Fibroblast of peridontal ligament (primary cell): ENCODE measurements around the gene EPS8L3.
A peak's percentile ranks its signal among the peaks of the same experiment; 100 is the strongest.

Experiments
- DNase-seq: peaks from one replicate; pipeline ENCODE4 v3.0.0-alpha.2; 2010; ENCODE audit errors: extremely low read depth

EPS8L3 gene

DNA sequence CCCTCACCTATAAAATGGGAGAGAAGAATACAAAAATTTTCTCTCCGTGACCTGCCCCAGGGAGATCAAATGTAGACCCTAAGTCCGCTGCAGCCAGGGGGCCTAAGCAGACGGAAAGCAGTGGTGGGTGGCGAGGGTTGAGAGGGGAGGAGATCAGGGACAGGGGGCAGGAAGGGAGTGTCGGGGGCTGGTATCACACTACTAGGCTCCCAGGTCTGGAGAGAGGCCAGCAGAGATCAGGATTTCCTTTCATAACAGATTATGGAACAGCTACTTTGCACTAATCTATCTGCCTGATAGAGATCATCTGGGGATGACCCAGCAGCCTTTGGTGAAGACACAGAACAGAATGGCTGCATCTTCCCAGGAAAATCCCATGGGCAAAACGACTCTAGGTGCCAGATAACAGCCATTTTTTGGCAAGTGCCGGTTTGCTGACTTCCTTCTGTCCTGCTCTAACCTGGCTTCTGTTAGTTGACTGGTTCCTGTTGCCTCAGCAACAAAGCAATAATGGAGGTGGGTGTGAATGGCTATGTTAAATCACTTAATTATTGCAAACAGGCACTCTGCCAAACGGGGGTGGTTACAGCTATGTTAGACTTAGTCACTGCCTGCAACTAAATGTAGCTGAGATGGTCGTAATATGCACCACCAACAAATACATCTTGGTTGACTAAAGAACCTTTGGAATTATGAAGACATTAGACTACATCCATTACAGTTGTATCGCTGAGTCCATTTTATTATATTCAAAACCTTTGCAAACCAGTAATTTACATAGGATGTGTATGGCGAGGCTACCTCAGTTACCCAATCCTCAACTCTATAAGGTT lies 30.0 kb upstream of the EPS8L3 start:
- DNase-seq = peak; percentile 68

DNA sequence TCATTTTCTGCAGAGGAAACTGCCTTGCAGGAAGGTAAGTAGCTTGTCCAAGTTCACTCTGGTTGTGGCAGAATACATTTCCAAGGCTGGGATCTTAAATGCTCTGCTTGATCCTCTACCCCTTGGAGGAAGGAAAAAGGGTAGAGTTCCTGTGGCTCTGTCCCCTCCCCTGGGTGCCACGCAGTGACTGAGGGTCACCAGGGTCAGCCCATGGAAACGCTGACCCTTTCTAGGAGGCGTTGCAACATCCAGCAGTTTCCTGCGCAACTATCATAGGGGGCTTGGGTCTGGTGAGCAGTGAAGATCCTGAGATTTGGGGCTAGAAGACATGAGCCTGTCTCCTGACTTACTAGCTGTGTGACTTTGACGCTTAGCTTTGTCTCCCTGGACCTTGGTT lies 29.4 kb upstream of the EPS8L3 start:
- no peak for DNase-seq

DNA sequence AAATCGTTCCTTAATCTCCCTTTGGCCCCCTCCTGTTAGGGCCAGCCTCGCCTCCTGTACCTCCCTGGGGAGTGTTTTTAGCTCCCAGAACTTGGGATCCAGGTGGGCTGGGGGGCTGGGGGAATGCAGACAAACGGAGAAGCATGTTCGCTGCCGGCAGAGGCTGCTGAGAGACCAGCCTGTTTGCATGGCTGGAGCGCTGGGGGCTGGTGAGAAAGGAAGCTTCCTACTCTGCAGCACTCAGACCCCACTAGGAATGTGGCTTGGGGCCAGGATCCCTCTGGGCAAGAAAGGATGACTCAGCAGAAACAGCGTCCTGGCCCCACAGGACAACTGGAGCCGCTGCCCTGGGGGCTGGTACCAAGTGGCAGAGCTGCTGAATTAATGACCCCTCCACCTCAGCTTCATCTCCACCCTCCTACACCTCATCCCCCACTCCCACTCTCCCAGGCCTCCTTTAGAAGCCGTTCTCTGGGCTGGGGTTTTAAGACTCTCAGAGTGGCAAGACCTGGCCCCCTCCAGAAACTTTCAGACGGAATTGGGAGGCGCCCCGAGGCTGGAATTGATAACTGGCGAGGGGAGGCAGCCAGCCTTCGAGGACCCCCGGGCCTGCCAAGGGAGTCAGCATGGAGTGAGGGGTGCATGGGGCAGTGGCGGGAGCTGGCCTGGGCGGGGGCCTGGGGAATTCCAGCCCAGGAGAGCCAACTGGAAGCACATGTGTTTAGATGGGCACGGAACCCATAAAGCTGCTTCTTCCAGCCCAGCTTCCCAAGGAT lies 28.5 kb upstream of the EPS8L3 start:
- DNase-seq = peak; percentile 90

DNA sequence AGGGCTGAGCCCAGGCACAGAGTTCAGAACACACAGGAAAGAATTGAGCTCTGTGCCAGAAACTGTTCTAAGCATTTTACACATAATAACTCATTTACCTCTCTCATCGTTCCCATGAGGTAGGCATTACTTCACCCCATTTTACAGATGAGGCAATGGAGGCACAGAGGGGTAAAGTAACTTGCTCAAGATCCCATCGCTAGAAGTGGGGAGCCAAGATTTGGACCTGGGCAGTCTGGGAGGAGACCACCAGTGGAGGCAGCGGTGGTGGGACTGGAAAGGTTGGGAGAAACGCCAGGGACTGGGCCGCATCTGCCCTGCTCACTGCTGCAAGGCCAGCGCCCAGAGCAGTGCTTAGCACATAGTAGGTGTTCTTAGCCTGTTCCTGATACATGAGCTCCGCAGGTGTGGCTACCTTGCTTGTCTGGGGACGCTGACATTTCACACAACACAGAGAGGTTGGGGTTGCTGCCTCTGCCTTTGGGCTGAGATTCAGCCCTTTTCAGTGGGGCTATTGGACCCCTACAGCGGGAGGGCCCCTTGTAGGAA lies 27.8 kb upstream of the EPS8L3 start:
- DNase-seq = no peak

DNA sequence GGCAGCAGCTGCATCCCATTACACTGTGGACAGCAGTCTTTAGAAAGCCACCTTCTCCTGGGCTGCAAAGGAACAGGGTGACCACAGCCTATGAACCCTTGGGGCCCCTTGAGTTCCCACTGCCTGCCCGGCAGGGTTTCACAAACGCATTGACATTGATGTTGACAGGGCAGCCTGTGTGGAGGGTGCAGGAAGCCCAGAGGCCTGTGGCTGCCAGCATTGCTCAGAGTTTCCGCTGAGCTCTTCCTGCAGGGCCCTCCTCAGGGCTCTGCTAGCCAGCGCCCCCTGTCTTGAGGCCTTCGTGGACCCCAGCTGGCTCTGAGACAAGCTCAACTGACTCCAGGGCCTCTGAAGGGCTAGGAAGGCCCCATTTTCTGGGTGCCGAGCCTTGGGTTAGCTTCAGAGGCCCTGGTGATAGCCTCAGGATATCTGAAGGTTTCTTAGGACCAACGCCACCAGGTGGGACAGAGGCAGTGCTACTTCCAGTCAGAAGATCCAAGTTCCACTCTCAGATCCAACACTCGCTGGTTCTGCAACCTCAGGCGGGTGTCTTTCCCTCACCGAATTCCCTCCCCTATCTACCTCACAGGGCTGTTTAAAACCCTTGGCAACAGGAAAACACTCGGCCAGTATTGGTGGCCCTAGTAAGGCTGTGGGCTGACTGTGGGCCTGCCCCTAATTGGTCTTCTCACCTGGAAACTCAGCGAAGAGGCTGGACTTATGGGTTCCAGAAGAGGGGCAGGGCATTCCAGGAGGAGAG lies 27.2 kb upstream of the EPS8L3 start:
- peak; percentile 31 for DNase-seq

DNA sequence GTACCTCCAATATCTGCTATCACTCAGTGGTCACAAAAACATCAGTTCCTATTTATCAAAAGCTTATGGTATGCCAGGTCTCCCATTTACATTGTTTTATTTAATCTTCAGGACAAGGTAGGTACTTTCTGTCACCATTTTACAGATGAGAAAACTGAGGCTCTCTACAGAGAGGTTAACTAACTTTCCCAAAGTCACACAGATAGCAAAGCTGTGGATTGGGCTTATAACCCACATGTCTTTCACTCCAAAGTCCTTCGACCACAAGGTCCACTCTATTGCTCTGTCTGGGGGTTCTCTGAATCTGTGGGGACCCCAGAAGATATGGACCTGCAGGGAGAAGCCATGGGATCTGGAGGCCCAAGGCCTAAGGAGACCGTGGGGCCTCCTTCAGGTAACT lies 26.6 kb upstream of the EPS8L3 start:
- no peak for DNase-seq

DNA sequence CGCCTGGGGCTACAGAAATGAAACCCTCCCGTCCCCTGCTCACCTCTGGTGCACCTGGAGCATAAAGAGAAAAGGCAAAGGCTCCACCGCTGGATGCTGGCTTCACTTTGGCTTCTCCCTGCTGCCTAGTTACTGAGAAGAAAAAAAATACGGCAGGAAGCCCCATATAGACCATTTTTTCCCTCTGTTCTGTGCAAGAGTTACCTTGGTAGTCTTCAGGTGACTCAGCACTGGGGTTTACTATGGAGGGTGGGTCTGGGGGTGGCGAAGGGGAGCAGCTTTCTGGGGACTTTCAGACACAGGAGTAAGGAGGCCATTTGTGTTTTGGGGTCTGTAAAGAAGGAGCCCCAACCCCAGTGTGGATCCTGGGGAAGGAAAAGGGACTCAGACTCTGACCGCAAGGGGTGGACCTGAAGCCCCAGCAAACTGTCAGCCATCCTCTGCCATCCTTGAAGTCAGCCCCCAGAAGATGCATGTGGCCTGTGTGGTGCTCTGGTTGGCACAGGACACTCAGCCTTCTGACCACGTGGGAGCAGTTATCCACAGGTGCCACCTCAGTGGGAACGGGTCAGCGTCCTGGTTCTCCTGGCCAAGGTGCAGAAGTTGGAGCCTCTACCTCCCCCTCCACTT lies 25.9 kb upstream of the EPS8L3 start:
- DNase-seq = no peak

DNA sequence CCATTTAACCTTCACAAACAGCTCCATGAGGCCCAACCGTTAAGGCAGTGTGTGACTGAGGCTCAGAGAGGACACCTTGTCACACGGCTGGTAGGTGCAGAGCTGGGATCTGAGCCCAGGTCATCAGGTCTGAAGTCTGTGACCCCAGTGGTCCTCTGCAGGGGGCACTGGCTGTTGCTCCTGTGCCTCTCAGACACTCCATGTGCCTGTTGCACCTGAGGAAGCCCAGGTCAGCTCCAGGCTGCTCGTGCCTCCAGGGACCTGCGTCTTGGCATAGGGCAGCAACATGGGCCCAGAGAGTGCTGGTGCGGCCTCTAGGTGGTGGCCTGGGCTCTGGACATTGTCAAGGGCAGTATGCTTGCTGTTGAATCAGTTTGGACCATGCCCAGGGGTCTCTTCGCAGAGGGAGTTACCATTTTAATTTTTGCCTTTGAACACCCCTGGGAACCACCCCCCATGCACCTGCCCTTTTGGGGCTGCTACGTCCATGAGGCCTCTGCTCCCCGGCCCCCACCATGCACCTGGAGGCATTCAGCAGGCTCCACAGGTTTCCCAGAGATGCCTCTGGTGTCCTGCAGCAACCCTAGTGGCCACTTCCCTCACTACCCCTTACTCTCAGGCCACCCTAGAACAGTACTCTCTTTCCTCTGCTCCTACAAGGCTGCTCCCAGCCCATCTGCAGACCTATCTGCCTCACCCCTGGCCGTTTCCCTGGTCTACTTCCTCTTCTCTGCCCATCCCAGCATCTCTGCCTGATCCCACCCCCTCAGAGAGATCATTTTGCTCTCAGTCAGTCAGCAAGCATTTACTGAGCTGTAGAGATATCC lies 25.2 kb upstream of the EPS8L3 start:
- DNase-seq = no peak

DNA sequence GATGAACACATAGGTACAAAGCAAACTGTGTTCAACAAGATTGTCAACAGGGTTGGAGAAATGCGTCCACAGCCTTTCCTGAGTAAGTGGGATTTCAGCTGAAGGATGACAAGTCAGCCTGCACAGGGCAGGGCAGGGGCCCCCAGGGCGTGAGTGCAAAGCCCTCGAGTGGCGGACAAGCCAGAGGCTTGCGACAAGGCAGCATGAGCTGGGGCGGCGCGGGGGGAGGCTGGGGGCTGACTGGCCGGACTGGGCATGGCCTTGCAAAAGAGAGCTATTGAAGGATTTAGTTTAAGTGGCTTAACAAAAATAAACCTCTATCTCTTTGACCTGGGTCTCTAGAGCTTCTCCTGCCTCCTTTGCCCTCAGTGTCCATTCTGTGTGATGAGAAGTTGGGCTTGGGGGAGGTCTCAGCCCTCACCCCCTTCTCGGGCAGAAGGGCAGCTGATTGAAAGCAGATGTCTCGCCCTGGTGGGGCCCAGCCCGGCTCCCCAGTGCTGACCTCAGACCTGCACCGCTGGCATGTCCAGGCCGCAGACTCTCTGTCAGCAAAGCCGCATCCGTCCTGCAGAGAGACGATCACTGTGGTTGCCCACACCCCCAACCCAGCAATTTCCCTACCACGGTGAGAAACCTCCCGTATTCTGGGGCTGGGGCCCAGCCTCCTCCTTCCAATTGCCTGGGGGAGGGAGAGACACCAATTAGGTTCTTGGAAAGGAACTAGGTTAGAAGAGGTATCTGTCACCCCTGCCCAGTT lies 24.3 kb upstream of the EPS8L3 start:
- no peak for DNase-seq

DNA sequence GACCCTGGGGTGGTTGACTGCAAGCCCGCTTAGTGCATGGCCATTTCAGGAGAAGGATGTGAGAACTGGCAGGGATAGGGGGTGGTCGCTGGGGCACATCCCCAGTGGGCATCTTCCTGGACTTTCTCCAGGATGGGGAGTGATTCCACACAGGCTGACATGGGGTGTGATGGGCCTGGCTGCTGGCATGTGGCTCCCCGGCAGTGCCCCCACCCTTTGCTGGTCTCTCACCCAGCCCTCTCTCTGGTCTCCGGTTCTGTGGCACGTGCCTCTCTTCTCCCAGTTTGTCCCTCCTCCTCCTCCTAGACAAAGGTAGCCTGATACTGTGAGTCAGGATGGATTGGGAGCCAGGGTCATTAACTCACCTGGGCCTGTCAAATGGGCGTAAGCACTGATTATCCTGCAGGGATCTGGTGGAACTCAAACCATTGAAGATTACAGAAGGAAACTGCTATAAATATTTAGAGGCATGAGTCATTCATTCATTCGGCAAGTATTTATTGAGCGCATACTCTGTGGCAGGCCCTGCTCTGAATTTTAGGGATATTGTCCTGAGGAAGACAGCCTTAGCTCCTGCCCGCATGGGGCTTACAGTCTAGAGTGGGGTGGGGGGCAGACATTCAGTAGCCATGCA lies 23.6 kb upstream of the EPS8L3 start:
- DNase-seq = no peak

DNA sequence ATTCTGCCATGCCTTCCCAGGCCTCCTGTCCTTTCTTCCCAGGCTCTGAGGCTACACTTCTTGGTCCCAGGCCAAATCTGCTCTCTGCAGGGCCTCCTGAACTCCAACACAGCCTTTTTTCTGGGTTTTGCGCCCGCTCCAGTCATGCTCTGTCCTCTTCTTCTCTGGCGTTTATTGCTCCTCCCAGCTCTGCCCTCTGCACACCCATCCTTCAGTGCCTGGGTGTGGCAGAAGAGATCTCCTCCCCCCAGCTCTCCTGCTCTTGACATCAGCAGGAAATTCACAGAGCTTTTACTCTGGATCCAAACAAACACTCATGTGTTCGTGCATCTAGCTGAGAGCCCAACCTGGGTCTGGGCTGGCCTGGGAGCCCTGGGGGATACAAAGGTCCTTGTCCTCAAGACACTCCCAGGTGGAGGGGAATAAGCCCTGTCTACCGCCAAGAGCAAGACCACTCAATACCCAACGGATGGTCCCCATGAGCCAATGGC lies 22.9 kb upstream of the EPS8L3 start:
- DNase-seq = no peak

DNA sequence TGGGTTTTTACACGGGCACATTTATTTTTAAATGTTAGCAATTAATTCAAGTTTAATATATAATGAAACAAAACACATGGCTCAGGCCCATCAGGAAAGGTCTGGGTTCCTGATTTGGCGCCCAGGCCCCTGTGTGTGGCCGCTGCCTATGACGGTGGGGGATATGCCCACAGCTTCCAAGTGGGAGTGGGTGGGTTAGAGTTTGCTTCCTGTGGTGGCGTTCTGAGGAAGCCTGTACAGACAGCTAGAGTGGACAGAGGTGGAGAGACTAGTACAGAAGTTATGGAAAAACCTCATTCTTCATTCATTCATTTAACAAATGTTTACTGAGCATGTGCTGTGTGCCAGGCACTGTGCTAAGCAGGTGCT lies 22.4 kb upstream of the EPS8L3 start:
- DNase-seq = no peak

DNA sequence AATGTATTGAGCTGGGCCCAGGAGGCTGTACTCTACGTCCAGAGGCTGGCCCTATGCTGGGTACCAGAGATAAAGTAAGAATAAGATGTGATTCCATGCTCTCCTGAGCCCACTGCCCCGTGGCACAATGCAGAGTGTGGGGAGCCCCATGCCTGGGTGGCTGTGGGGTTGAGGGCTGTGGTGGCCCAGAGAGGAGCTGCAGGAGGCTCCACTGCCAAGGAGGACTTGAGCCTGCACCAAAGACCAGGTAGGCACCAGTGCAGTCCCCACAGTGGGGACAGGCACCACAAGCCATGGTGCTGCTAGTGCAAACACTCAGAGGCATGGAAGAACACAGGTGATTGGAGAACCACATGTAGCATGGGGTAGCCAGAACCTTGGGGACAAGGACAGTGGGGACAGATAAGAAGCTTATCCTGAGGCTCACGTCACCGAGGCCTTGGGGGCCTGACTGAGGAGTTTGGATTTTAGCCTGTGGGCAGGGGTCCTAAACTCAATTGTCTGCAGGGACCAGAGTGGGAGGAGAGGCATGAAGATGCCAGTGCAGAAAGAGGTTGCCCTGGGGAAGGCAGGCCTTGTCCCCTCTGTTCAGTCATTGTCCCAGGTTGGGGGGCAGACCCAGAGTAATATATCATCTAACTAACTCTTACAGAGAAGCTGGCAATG lies 21.9 kb upstream of the EPS8L3 start:
- no peak for DNase-seq

DNA sequence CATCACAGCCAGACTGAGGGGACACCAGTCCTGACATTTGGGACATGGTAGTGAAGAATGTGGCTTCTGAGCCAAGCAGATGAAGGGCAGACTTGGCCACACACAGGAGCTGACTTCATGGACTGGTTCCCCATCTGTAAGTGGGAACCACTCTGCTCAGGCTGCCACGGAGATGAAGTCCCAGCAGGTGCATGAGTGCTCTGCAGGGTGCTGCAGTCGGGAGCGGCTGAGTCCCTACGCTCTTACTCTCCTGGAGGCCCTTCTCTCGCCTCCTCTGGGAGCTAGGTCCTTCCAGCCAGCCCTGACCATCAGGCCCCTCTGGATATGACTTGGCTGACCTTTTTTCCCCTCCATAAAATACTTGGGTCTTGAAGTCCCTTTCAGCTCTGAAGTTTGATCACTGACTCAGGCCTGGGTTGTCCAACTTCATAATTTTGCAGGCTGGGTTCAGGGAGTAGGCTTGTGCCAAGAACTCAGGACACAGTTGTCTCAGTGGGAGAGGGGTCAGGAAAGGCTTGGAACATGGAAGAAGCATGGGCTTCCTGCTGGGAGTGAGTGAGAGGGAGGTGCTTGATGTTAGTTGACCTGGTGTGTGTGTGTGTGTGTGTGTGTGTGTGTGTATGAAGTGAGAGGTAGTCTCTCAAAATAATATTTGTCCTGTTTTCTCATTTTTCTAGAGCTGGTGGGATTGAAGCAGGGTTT lies 21.0 kb upstream of the EPS8L3 start:
- no peak for DNase-seq

DNA sequence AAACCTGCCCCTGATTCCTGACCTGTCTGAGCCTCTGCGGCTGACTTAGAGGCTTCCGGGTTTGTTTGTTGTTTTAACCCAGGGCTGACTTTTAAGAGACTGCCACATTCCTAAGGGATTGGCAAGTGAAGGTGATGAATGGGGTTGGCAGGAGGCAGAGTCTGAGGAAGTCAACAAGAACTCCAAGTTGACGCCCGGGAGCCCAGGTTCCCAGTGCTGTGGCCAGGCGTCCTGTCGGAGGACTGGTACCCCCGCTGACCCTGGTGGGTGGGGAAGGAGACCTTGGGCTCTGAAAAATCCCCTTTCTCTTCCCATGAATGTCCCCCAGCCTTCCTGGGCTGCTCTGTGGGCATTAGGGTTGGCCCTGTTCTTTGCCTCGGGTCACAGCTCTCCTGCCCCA lies 19.7 kb upstream of the EPS8L3 start:
- no peak for DNase-seq

DNA sequence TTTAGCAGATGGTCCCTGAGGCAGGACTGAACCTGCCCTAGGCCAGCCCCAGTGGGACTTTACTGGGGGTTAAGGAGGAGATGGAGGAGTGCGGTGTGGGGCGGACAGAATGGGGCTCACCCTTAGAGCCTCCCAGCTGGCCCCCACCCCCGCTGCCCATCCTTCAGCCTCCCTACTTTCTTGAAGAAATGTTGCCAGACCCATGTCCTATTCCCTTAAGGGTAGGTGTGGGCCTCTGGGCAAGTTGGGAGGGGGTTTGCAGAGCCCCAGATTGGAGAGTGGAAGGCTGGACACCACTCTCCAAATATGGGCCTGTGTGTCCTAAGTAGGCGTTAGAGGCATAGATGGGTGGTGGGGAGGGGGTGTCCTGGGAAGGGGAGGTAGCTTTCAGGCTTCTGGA lies 19.2 kb upstream of the EPS8L3 start:
- no peak for DNase-seq

DNA sequence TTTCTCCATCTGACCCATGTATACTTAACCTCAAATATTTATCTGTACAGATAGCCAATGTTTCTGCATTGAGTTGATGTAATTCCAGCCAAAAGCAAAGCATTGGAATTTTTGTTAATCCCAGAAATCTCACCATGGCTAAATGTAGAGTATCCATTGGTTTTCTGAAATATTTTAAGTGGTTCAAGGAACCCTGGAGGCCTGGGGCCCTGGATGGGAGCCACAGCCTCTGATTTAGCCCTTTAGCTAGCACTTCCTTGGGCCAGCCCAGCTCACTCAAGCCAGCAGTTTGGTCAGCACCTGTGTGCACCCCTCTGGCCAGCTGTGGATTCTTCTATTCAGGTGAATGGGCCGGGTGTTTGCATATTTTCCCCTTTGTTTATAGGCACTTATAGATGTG lies 18.8 kb upstream of the EPS8L3 start:
- peak; percentile 84 for DNase-seq

DNA sequence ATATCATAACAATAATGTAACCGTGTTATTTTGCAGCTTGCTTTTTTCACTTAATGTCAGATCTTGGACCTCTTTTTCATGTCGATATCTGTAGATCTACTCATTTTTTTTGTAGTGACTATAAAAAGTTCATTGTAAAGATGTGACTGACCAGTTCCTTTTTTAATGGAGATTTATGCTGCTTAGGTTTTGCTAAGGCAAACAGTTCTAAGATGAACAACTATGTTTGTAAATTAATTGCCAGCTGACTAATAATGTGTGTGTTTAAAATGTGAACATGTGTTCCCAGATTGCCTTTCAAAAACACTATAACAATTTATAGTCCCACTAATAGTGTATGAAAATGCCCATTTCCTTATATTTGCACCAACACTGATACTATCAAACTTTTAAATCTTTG lies 18.1 kb upstream of the EPS8L3 start:
- DNase-seq = no peak
